Suprapubic skin (tissue), 4 donors: Measurements from ENCODE around the gene TNFRSF1B. TPM values are rescaled to one million over a fixed set of nuclear protein-coding genes. Genes with fewer than 3 reads are reported as not detected.
A peak's percentile ranks its signal among the peaks of the same experiment; 100 is the strongest.

Source experiments
- DNase-seq, 2 donors: peaks; one replicate each; pipeline ENCODE4 v3.0.0-alpha.2; 2019; ENCODE audit warnings: low spot score in 2 of 2
- H3K27ac ChIP-seq: fragments of 200-600 bp; sonication (generic); one replicate; pipeline ENCODE4 v1.5.1; 2019
- H3K27me3 ChIP-seq: fragments of 200-600 bp; sonication (generic); one replicate; pipeline ENCODE4 v1.5.1; 2019
- H3K36me3 ChIP-seq: fragments of 200-600 bp; sonication (generic); one replicate; pipeline ENCODE4 v1.5.1; 2019
- H3K4me1 ChIP-seq: fragments of 200-600 bp; sonication (generic); one replicate; pipeline ENCODE4 v1.5.1; 2019
- H3K4me3 ChIP-seq: fragments of 200-600 bp; sonication (generic); one replicate; pipeline ENCODE4 v1.5.1; 2019; ENCODE audit warnings: mild to moderate bottlenecking
- H3K9me3 ChIP-seq: fragments of 200-600 bp; sonication (generic); one replicate; pipeline ENCODE4 v1.5.1; 2019
- CTCF ChIP-seq, 2 donors: fragments of 200-600 bp in 1 of 2; fragments of 450-650 bp in 1 of 2; sonication (generic) in 1 of 2; IDR thresholded peaks; one replicate each; pipeline ENCODE4 v1.5.1; 2016 to 2019; ENCODE audit warnings: antibody characterized with exemption in 2 of 2, mild to moderate bottlenecking in 1 of 2, moderate library complexity in 1 of 2
- EP300 ChIP-seq: sonication (generic); formaldehyde crosslinking; IDR thresholded peaks from one replicate; pipeline ENCODE4 v1.6.1; 2017; ENCODE audit warnings: antibody characterized with exemption
- POLR2A ChIP-seq, 2 donors: fragments of 450-650 bp; IDR thresholded peaks; one replicate each; pipeline ENCODE4 v1.6.1; 2017; ENCODE audit warnings: antibody characterized with exemption in 2 of 2, mild to moderate bottlenecking in 2 of 2, moderate library complexity in 2 of 2
- POLR2AphosphoS5 ChIP-seq, 3 donors: sonication (generic); formaldehyde crosslinking; IDR thresholded peaks; one replicate each; pipeline ENCODE4 v1.6.1; 2017; ENCODE audit warnings: antibody characterized with exemption in 3 of 3
- WGBS: methylation state at CpG from one replicate; pipeline ENCODE4 v1.1.5; 2018; 5-methylcytosine and 5-hydroxymethylcytosine counted together
- total RNA-seq, 4 donors: library from RNA; depleted of rRNA; stranded (reverse); fragments of >200 nt; gene quantifications; one replicate each; pipeline ENCODE4 v1.1.0, GENCODE V29; 2016

TNFRSF1B gene
- total RNA-seq, 4 donors from 2014 or later, result 6.3 to 35.2 (median 11.9) TPM

GRCh38 chr1:12132078-12132477 lies 34.7 kb upstream of the TNFRSF1B start:
- peak in 1 of 2 donors; percentile 85 for DNase-seq
- 52% methylated on average over 8 of the region's 8 CpGs for WGBS
- Histone ChIP-seq H3K9me3 (no peaks in the 10 kb centered on the region), H3K27me3 (no peaks in the 10 kb centered on the region), H3K4me1 (peaks cover 24% of the 10 kb centered on the region), H3K27ac (peak overlapping the region; percentile 34), H3K36me3 (no peaks in the 10 kb centered on the region), H3K4me3 (no peak overlapping the region)
- TF ChIP-seq POLR2A (IDR thresholded peaks at IDR 0.05), result no peak
- TF ChIP-seq POLR2AphosphoS5 (IDR thresholded peaks at IDR 0.05), result peak in 2 of 3 donors; percentile 30 to 65

DNA sequence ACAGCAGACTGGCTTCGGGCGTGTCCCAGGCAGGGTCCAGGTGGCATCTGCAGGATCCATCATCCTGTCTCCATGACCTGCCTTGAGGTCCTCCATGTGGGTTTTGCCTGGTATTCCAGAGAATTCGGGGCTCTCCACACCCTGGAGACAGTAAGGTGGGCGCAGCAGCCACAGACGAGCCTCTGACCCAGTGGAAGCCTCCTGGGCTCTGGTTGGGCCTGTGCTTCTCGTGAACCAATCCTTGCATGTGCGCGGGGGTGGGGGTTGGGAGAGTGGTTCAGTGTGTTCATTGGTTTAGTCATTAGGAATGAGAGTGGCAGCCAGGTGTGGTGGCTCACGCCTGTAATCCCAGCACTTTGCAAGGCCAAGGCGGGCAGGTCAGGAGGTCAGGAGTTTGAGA lies 32.1 kb upstream of the TNFRSF1B start:
- peaks cover 27% of the 10 kb centered on the region for H3K4me1 ChIP-seq
- H3K27ac ChIP-seq, result no peak overlapping the region
- H3K4me3 ChIP-seq, result no peak overlapping the region
- TF ChIP-seq POLR2A (IDR thresholded peaks at IDR 0.05), result no peak
- TF ChIP-seq POLR2AphosphoS5 (IDR thresholded peaks at IDR 0.05), result no peak
- TF ChIP-seq CTCF (IDR thresholded peaks at IDR 0.05), result no peak
- H3K36me3 ChIP-seq, result no peaks in the 10 kb centered on the region
- no peaks in the 10 kb centered on the region for H3K9me3 ChIP-seq
- no peak for DNase-seq
- H3K27me3 ChIP-seq, result no peaks in the 10 kb centered on the region
- 97% methylated on average over 10 of the region's 10 CpGs for WGBS

- DNase-seq, result no peak
- Histone ChIP-seq H3K4me1 (peaks cover 27% of the 10 kb centered on the region), H3K27ac (no peak overlapping the region), H3K27me3 (no peaks in the 10 kb centered on the region), H3K9me3 (no peaks in the 10 kb centered on the region), H3K4me3 (no peak overlapping the region), H3K36me3 (no peaks in the 10 kb centered on the region)
- 24% methylated on average over 4 of the region's 6 CpGs for WGBS
- TF ChIP-seq EP300 (no peak), CTCF (IDR thresholded peaks at IDR 0.05) (no peak), POLR2AphosphoS5 (IDR thresholded peaks at IDR 0.05) (no peak), POLR2A (IDR thresholded peaks at IDR 0.05) (no peak)
Observed at GRCh38 chr1:12135612-12136011, 31.2 kb upstream of the TNFRSF1B start.

GRCh38 chr1:12136916-12137610 lies 29.7 kb upstream of the TNFRSF1B start:
- no peak for DNase-seq
- H3K36me3 ChIP-seq, result no peaks in the 10 kb centered on the region
- TF ChIP-seq POLR2AphosphoS5 (IDR thresholded peaks at IDR 0.05), result no peak
- no peak for TF ChIP-seq POLR2A (IDR thresholded peaks at IDR 0.05)
- no peak for TF ChIP-seq EP300
- no peak for TF ChIP-seq CTCF (IDR thresholded peaks at IDR 0.05)
- H3K27ac ChIP-seq, result no peak overlapping the region
- no peak overlapping the region for H3K4me3 ChIP-seq
- 77% methylated on average over 8 of the region's 8 CpGs for WGBS
- peaks cover 23% of the 10 kb centered on the region for H3K4me1 ChIP-seq
- no peaks in the 10 kb centered on the region for H3K9me3 ChIP-seq
- H3K27me3 ChIP-seq, result no peaks in the 10 kb centered on the region

- Histone ChIP-seq H3K36me3 (no peaks in the 10 kb centered on the region), H3K4me1 (peaks cover 21% of the 10 kb centered on the region), H3K4me3 (no peak overlapping the region), H3K27me3 (no peaks in the 10 kb centered on the region), H3K27ac (no peak overlapping the region), H3K9me3 (no peaks in the 10 kb centered on the region)
- TF ChIP-seq POLR2AphosphoS5 (IDR thresholded peaks at IDR 0.05) (no peak), EP300 (no peak), POLR2A (IDR thresholded peaks at IDR 0.05) (no peak), CTCF (IDR thresholded peaks at IDR 0.05) (no peak)
- DNase-seq, result no peak
- WGBS, result 83% methylated on average over 20 of the region's 31 CpGs
Observed at GRCh38 chr1:12138196-12139168, 28.3 kb upstream of the TNFRSF1B start.
